ENCODE measurements around the gene MKNK1.

The MKNK1 gene

GRCh38 chr1:46603858-46604549 lies at the start of gene MKNK1:
MKNK1 (minus strand) TSS chr1:46604268; CDS start chr1:46583327, 20,941 bp downstream.
- TF ChIP-seq GATA3 (IDR thresholded peaks at IDR 0.05; ENCODE audit: low read depth, low read length) = no peak
- TF ChIP-seq GATA2 (IDR thresholded peaks at IDR 0.05; ENCODE audit: low read depth, low read length) = no peak

DNA sequence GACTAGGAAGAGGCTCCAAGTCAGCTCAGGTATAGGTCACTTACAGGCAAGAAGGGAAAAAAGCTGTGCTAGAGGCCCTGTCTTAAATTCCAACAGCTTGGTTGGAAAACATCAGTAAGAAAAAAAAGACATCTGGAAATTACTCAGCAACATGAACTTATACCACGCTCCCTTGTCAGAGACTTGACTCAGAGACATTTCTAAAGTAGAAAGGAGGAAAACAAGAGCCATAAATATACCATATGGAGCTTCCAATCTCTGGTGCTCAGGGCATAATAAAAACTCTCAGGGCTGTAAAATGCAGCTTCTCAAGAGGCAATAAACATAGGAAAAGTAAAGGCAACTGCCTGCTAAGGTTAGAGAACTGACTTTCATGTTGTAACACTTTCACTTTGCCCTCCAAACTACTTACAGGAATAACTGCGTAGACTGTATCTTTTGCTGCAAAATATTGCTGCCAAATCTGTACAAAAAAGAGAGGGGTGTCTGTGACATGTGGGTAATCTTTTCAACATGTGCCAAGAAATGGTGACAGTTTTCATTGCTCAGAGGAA lies 49.4 kb upstream of the MKNK1 start:
- no peak for TF ChIP-seq GATA2 (IDR thresholded peaks at IDR 0.05; ENCODE audit: low read depth, low read length)
- TF ChIP-seq GATA3 (IDR thresholded peaks at IDR 0.05; ENCODE audit: low read depth, low read length) = no peak

- TF ChIP-seq GATA3 (IDR thresholded peaks at IDR 0.05; ENCODE audit: low read depth, low read length) (no peak), GATA2 (IDR thresholded peaks at IDR 0.05; ENCODE audit: low read depth, low read length) (no peak)
These were observed 48.4 kb upstream of the MKNK1 start for GRCh38 chr1:46652321-46653100.

GRCh38 chr1:46650491-46650890 lies 46.4 kb upstream of the MKNK1 start:
- TF ChIP-seq GATA2 (IDR thresholded peaks at IDR 0.05; ENCODE audit: low read depth, low read length) (no peak), GATA3 (IDR thresholded peaks at IDR 0.05; ENCODE audit: low read depth, low read length) (no peak)

DNA sequence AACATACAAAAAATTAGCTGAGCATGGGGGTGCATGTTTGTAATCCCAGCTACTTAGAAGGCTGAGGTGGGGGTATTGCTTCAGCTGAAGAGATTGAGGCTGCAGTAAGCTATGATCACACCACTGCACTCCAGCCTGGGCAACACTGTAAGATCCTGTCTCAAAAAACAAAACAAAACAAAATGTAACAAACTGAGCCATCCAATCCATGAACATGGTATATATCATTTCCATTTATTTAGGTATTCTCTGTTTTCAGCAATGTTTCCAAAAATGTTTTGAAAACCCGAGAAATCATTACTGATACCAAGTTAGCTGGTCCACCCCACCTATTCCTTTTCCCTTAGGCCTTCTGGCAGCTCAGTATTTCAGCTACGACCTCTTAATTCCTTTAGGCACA lies 45.7 kb upstream of the MKNK1 start:
- TF ChIP-seq GATA2 (IDR thresholded peaks at IDR 0.05; ENCODE audit: low read depth, low read length) = no peak
- no peak for TF ChIP-seq GATA3 (IDR thresholded peaks at IDR 0.05; ENCODE audit: low read depth, low read length)

- no peak for TF ChIP-seq GATA3 (IDR thresholded peaks at IDR 0.05; ENCODE audit: low read depth, low read length)
- no peak for TF ChIP-seq GATA2 (IDR thresholded peaks at IDR 0.05; ENCODE audit: low read depth, low read length)
These were observed 43.5 kb upstream of the MKNK1 start for GRCh38 chr1:46647611-46648010.

- TF ChIP-seq GATA3 (IDR thresholded peaks at IDR 0.05; ENCODE audit: low read depth, low read length) (no peak), GATA2 (IDR thresholded peaks at IDR 0.05; ENCODE audit: low read depth, low read length) (no peak)
These were observed 42.8 kb upstream of the MKNK1 start for GRCh38 chr1:46646844-46647243.

DNA sequence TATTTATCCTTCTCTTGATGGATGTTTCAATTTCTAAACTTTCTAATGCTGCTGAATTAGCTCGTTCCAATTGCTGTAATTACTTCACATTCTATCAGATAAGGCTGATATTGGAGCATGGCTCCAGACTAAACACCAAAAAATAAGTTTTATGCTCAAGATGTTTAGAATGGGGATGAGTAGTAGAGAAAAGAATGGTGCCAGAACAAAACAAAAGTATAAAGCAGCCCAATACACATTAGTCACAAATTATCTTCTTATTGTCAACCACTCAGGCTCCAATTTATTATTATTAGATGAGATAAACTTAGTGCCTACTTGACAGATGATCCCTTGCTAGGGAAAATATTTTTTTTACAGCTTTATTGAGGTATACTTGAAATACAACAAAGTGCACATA lies 42.3 kb upstream of the MKNK1 start:
- TF ChIP-seq GATA2 (IDR thresholded peaks at IDR 0.05; ENCODE audit: low read depth, low read length) = no peak
- no peak for TF ChIP-seq GATA3 (IDR thresholded peaks at IDR 0.05; ENCODE audit: low read depth, low read length)

GRCh38 chr1:46645815-46646214 lies 41.7 kb upstream of the MKNK1 start:
- TF ChIP-seq GATA2 (IDR thresholded peaks at IDR 0.05; ENCODE audit: low read depth, low read length) = no peak
- no peak for TF ChIP-seq GATA3 (IDR thresholded peaks at IDR 0.05; ENCODE audit: low read depth, low read length)

DNA sequence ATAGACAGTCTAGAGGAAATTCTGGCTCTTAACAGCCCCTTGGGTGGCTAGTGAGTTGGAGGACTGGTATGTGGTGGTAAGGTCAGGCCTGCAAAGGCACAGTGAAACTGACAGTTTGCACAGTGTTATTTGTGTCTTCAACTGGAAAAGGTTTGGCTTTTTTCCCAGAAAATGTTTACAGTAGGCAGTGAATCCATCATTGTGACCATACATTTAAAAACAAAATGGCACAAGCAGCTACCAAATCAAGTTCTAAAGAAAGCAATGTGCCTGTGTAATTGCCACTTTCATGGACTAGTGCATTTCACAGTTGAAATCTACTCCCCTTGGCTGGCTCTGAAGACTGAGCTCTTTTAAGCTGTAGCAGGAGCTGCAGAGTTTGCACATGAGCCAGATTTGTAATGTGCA lies 39.3 kb upstream of the MKNK1 start:
- no peak for TF ChIP-seq GATA2 (IDR thresholded peaks at IDR 0.05; ENCODE audit: low read depth, low read length)
- no peak for TF ChIP-seq GATA3 (IDR thresholded peaks at IDR 0.05; ENCODE audit: low read depth, low read length)

DNA sequence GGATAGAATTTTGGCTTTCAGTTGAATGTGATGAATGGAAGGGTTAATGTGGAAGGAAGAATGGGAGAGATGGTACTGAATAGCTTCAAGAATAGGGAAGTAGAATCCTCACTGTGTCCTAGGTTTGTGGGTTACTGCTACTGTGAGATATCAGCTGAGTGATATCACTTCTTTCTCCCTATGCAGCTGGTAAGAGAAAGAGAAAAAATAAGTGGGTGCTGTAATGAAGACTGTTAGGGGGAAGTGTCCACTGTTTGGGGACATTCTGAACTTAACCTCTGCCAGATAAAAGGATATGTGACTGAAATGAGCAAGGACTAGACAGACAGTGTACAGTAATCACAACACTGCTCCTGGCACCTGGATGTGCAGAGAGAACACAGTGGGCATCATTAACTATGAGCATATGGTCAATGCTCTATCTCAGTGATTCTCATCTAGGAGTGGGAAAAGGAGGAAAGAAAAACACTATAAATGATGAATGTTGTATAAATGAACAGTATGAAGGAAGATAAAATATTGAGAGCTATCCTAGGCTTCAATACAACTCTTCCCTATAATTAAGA lies 38.1 kb upstream of the MKNK1 start:
- no peak for TF ChIP-seq GATA3 (IDR thresholded peaks at IDR 0.05; ENCODE audit: low read depth, low read length)
- TF ChIP-seq GATA2 (IDR thresholded peaks at IDR 0.05; ENCODE audit: low read depth, low read length) = 0 out of 2 replicates have a peak, but pooled peaks have one; percentile 26

DNA sequence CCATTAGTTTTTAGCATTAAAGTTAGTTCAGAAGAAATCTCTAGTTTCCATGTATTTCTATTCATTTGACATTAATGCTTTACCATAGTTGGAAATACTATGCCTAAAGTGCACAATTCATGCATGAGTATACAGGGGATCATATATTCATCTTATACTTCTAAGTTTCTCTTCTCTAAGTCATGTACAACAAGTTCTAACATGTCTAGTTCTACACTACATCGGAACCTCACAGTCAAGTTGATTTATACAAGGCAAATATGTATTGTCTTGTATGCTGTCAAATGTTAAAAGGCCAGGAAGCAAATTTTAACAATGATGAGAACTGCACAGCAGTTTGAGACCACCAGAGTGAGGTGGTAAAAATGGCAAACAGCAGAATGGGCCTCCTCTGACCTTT lies 35.5 kb upstream of the MKNK1 start:
- TF ChIP-seq GATA2 (IDR thresholded peaks at IDR 0.05; ENCODE audit: low read depth, low read length) (no peak), GATA3 (IDR thresholded peaks at IDR 0.05; ENCODE audit: low read depth, low read length) (no peak)

DNA sequence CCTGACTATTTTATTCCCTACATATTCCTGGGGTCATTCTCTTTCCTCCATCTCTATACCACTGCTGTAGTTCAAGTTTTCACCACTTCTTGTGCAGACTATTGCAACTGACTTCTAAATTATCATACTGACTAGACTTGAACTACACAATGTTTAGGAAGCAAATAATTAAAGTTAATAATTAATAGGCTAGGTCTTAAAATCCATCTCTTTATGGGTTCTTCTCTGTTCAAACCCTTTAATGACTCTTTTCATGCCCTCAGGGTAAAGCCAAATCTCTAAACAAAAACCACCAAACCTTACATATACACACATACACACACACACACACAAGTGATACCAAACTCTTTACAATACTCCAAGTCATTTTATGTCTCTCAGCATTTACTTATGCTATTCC lies 34.9 kb upstream of the MKNK1 start:
- no peak for TF ChIP-seq GATA2 (IDR thresholded peaks at IDR 0.05; ENCODE audit: low read depth, low read length)
- TF ChIP-seq GATA3 (IDR thresholded peaks at IDR 0.05; ENCODE audit: low read depth, low read length) = no peak

DNA sequence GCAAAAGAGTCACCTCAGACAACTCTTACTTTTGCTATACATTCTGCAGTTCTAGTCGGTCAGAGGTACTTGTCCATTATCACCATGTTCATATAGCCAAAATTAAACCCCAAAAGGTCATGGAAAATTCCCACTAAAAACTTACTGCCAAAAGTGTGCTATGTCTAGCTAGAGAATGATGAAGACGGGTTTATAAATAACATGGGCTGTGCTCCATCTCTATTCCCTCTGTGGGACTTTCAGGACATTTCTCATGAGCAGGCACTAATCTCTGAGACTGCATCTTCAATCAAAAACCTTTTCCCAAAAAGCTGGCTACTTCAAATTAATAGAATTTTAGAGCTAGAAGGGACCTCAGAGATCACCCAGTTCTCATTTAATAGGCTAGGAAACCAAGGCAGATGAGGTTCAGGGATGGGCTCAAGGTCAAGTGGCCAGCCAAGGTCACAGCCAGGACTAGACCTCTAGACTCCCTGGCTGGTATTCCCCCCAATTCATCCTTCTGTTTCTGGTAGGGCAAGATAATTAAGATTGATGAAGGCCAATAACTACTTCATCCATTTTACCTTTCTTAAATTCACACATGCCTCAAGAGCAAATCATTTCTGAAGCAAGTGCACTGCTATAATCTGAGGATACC lies 33.5 kb upstream of the MKNK1 start:
- TF ChIP-seq GATA2 (IDR thresholded peaks at IDR 0.05; ENCODE audit: low read depth, low read length) (no peak), GATA3 (IDR thresholded peaks at IDR 0.05; ENCODE audit: low read depth, low read length) (no peak)
